Astrocyte (in vitro differentiated cells and primary cell): ENCODE measurements around the gene ALG14. TPM values are rescaled to one million over a fixed set of nuclear protein-coding genes. Genes with fewer than 3 reads are reported as not detected.

Experiments
- DNase-seq: peaks from one replicate; pipeline ENCODE4 v3.0.0-alpha.2; 2010; ENCODE audit warnings: low read depth
- FAIRE-seq: peaks from 2 replicates; lab custom pipeline; 2011; peaks lifted over from hg19 to GRCh38; lab: Jason Lieb, UNC
- H2AFZ ChIP-seq: 2 replicates; pipeline ENCODE4 v1.6.0; 2012; ENCODE audit warnings: low read depth, low read length, inconsistent platforms
- H3K27ac ChIP-seq: 2 replicates; pipeline ENCODE4 v1.5.1; 2011; ENCODE audit warnings: low read depth, low read length, inconsistent platforms
- H3K27me3 ChIP-seq: 2 replicates; pipeline ENCODE4 v1.6.0; 2011; ENCODE audit warnings: low read length, inconsistent platforms; ENCODE audit not compliant: insufficient read depth
- H3K36me3 ChIP-seq: 2 replicates; pipeline ENCODE4 v1.5.1; 2011; ENCODE audit warnings: low read length, inconsistent platforms; ENCODE audit not compliant: insufficient read depth
- H3K4me1 ChIP-seq: 2 replicates; pipeline ENCODE4 v1.5.1; 2011; ENCODE audit warnings: low read length, inconsistent platforms; ENCODE audit not compliant: insufficient read depth
- H3K4me2 ChIP-seq: 2 replicates; pipeline ENCODE4 v1.6.0; 2012; ENCODE audit warnings: low read length, inconsistent platforms
- H3K4me3 ChIP-seq: 2 replicates; pipeline ENCODE4 v1.5.1; 2011; ENCODE audit warnings: low read depth, mild to moderate bottlenecking, low read length, inconsistent platforms; ENCODE audit not compliant: insufficient read depth
- H3K79me2 ChIP-seq: 2 replicates; pipeline ENCODE4 v1.6.0; 2012; ENCODE audit warnings: mild to moderate bottlenecking, low read length, inconsistent platforms; ENCODE audit not compliant: insufficient read depth
- H3K9ac ChIP-seq: 2 replicates; pipeline ENCODE4 v1.6.0; 2012; ENCODE audit warnings: mild to moderate bottlenecking, low read length, inconsistent platforms
- H3K9me3 ChIP-seq: 2 replicates; pipeline ENCODE4 v1.5.1; 2012; ENCODE audit warnings: low read depth, mild to moderate bottlenecking, low read length, inconsistent platforms; ENCODE audit not compliant: insufficient read depth
- H4K20me1 ChIP-seq: 2 replicates; pipeline ENCODE4 v1.6.0; 2012; ENCODE audit warnings: low read length, inconsistent platforms; ENCODE audit not compliant: insufficient read depth
- H3K27ac Mint-ChIP-seq: one replicate; pipeline ENCODE4 v1.8.0; 2021; ENCODE audit warnings: mild to moderate bottlenecking, mixed read lengths; ENCODE audit not compliant: unreplicated experiment
- H3K27me3 Mint-ChIP-seq: one replicate; pipeline ENCODE4 v1.8.0; 2021; ENCODE audit warnings: low read depth, mixed read lengths; ENCODE audit not compliant: unreplicated experiment
- H3K36me3 Mint-ChIP-seq: one replicate; pipeline ENCODE4 v1.8.0; 2021; ENCODE audit warnings: low read depth, mixed read lengths; ENCODE audit not compliant: unreplicated experiment
- H3K4me1 Mint-ChIP-seq: one replicate; pipeline ENCODE4 v1.8.0; 2021; ENCODE audit warnings: low read depth, mixed read lengths; ENCODE audit not compliant: unreplicated experiment
- H3K4me3 Mint-ChIP-seq: one replicate; pipeline ENCODE4 v1.8.0; 2021; ENCODE audit warnings: mild to moderate bottlenecking, moderate library complexity, mixed read lengths; ENCODE audit not compliant: unreplicated experiment
- H3K9me3 Mint-ChIP-seq: one replicate; pipeline ENCODE4 v1.8.0; 2021; ENCODE audit warnings: mild to moderate bottlenecking, mixed read lengths; ENCODE audit not compliant: unreplicated experiment
- CTCF ChIP-seq: IDR thresholded peaks from 2 replicates; pipeline ENCODE4 v1.5.1; 2011; ENCODE audit warnings: low read depth, mild to moderate bottlenecking, inconsistent platforms, low read length, moderate library complexity; ENCODE audit not compliant: insufficient read depth
- EZH2 ChIP-seq: IDR thresholded peaks from 2 replicates; pipeline ENCODE4 v1.6.1; 2012; ENCODE audit warnings: mild to moderate bottlenecking, low read length, inconsistent platforms; ENCODE audit not compliant: insufficient read depth
- total RNA-seq: library from RNA; stranded (reverse); gene quantifications from 2 replicates; pipeline ENCODE4 v1.2.1, GENCODE V29; 2021

Gene ALG14
- total RNA-seq, 1 donor from 2014 or later = 6.9 TPM

- no peak overlapping the region for H2AFZ ChIP-seq
Measured at GRCh38 chr1:95096218-95096841, 23.6 kb upstream of the ALG14 start.

GRCh38 chr1:95095833-95096217 lies 23.1 kb upstream of the ALG14 start:
- Histone ChIP-seq H3K9ac (no peak overlapping the region), H3K79me2 (no peaks in the 10 kb centered on the region), H3K9me3 (no peaks in the 10 kb centered on the region), H3K27ac (no peak overlapping the region), H3K4me1 (no peaks in the 10 kb centered on the region), H3K4me3 (no peak overlapping the region), H4K20me1 (no peaks in the 10 kb centered on the region), H3K36me3 (no peaks in the 10 kb centered on the region), H3K27me3 (no peaks in the 10 kb centered on the region), H2AFZ (no peak overlapping the region), H3K4me2 (no peak overlapping the region)
- no peaks in the 10 kb centered on the region for H3K36me3 Mint-ChIP-seq
- no peak overlapping the region for H3K4me3 Mint-ChIP-seq
- TF ChIP-seq EZH2 = no peak
- no peak for TF ChIP-seq CTCF
- H3K4me1 Mint-ChIP-seq = peaks cover 4% of the 10 kb centered on the region
- H3K27me3 Mint-ChIP-seq = no peaks in the 10 kb centered on the region
- H3K27ac Mint-ChIP-seq = no peak overlapping the region
- peaks cover 2% of the 10 kb centered on the region for H3K9me3 Mint-ChIP-seq
- FAIRE-seq (no peak), DNase-seq (no peak)

More at GRCh38 chr1:95096218-95096841, 23.6 kb upstream of the ALG14 start:
- Histone ChIP-seq H3K4me2 (no peak overlapping the region), H3K79me2 (no peaks in the 10 kb centered on the region), H3K27me3 (no peaks in the 10 kb centered on the region), H3K4me1 (no peaks in the 10 kb centered on the region), H4K20me1 (no peaks in the 10 kb centered on the region), H3K4me3 (no peak overlapping the region), H3K9me3 (no peaks in the 10 kb centered on the region), H3K27ac (no peak overlapping the region), H3K9ac (no peak overlapping the region), H3K36me3 (no peaks in the 10 kb centered on the region)
- Mint-ChIP-seq H3K9me3 (peaks cover 2% of the 10 kb centered on the region), H3K27ac (no peak overlapping the region), H3K4me1 (peaks cover 4% of the 10 kb centered on the region), H3K27me3 (no peaks in the 10 kb centered on the region), H3K4me3 (no peak overlapping the region), H3K36me3 (no peaks in the 10 kb centered on the region)
- TF ChIP-seq CTCF = no peak
- TF ChIP-seq EZH2 = no peak
- DNase-seq (no peak), FAIRE-seq (no peak)

- Histone ChIP-seq H3K79me2 (no peaks in the 10 kb centered on the region), H3K4me3 (no peak overlapping the region), H3K9ac (no peak overlapping the region), H3K27ac (no peak overlapping the region), H3K9me3 (no peaks in the 10 kb centered on the region), H2AFZ (no peak overlapping the region), H3K36me3 (no peaks in the 10 kb centered on the region), H3K4me1 (no peaks in the 10 kb centered on the region), H4K20me1 (no peaks in the 10 kb centered on the region), H3K27me3 (no peaks in the 10 kb centered on the region), H3K4me2 (no peak overlapping the region)
- no peaks in the 10 kb centered on the region for H3K27me3 Mint-ChIP-seq
- peaks cover 2% of the 10 kb centered on the region for H3K9me3 Mint-ChIP-seq
- DNase-seq (no peak), FAIRE-seq (no peak)
- H3K36me3 Mint-ChIP-seq = no peaks in the 10 kb centered on the region
- peaks cover 4% of the 10 kb centered on the region for H3K4me1 Mint-ChIP-seq
- H3K4me3 Mint-ChIP-seq = no peak overlapping the region
- H3K27ac Mint-ChIP-seq = no peak overlapping the region
- TF ChIP-seq EZH2 (no peak), CTCF (no peak)
Measured at GRCh38 chr1:95094923-95095322, 22.2 kb upstream of the ALG14 start.
